ENCODE data around the gene MICALL1. TPM values are rescaled to one million over a fixed set of nuclear protein-coding genes. Genes with fewer than 3 reads are reported as not detected.
"Not testable (repeated sequence)": the region's sequence is repeated elsewhere in the genome, so short reads cannot be mapped to it uniquely, and the experiment has no call there.

The MICALL1 gene
- total RNA-seq, 1 donor from 2014 or later = 9.5 TPM

- no peak for ATAC-seq
- no peak for DNase-seq (ENCODE audit: low spot score)
Observed at GRCh38 chr22:37926771-37927636, 20.9 kb downstream of the MICALL1 start.

DNA sequence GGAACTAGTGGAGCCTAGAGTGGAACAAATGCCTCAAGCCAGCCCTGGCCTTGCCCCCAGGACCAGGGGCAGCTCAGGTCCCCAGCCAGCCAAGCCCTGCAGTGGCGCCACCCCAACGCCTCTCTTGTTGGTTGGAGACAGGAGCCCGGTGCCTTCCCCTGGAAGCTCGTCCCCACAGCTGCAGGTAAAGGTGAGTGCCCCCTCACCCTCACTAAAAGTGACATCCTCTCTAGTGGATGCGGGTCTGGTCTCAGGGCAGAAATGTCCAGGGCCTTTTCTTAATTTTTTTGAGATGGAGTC is 21.5 kb downstream of the MICALL1 start:
- no peak for ATAC-seq

DNA sequence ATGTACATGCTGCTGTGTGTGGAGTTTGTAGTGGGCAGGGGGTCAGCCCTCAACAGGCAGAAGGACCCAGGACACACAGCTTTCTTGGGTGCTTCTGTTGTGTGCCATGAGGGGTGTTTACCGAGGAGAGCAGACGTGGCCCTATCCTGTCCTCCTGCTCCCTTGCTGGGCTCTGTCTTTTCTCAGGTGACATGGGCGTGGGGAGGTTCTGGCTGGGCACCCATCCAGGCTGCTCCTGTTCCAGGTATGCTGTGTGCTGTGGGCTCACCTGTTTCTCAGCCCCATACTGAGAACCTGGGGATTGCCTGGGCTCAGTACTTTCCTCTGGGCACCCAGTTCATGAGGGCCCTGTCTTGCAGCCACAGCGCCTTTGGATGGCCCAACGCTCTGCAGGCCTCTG is 23.3 kb downstream of the MICALL1 start:
- no peak for ATAC-seq
- no peak for DNase-seq (ENCODE audit: low spot score)

More for the DNA sequence above, 21.5 kb downstream of the MICALL1 start:
- no peak for DNase-seq (ENCODE audit: low spot score)

GRCh38 chr22:37930270-37930951 is 24.3 kb downstream of the MICALL1 start:
- DNase-seq (ENCODE audit: low spot score) = no peak
- peak; percentile 45 for ATAC-seq

DNA sequence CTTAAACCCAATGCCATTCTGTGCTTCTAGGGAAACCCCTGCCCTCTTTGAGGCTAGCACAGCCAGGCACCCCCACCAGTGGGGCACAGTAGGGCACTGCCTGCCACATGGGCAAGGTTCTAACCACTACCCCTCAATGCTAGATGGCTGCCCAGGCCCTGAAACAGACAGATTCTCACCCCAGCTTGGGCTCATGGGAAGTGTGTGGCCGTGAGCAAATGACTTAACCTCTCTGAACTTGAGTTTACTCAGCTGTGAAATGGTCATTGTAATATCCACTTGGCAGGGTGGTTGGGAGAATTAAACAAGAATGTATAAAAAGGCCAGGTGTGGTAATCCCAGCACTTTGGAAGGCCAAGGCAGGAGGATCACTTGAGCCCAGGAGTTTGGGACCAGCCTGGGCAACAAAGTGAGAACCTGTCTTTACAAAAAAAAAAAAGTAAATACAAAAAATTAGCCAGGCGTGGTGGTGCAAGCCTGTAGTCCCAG is 24.9 kb downstream of the MICALL1 start:
- ATAC-seq = no peak
- no peak for DNase-seq (ENCODE audit: low spot score)

DNA sequence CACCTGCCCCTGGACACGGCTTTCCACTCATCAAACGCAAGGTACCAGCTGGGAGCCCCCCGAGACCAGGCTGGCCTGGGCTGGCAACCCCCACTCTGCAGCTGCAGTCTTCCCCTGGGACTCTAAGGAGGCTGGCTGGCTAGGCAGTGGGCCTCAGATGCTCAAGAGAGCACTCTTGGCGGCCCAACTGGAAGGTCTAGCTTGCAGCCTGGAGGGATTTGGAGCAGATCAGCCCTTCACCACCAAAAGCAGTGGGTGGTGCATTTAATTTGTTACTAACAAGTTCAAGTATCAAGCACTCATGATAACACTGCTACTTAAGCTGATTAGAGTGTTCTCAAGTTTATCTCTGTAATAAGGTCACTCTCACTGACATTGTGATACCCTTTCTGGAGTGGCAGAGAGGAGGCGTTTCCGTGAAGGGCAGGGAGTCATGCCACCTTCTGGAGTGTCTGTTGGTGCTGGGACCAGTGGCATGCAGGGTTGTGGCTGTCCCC is 25.8 kb downstream of the MICALL1 start:
- no peak for ATAC-seq
- DNase-seq (ENCODE audit: low spot score) = no peak

DNA sequence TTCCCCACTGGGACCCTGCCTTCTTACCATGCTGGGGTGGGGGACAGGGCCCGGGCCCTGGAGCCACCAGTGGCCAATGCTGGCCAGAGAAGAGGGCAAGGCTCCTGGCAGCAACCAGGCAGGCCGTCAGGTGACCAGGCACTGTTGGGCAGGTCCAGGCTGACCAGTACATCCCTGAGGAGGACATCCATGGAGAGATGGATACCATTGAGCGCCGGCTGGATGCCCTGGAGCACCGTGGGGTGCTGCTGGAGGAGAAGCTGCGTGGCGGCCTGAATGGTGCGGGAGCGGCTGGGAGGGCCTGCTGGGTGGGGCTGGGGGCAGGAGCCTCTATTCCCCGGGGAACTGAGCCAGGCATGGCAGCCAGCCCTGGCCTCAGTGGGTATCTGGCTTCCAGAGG is 26.3 kb downstream of the MICALL1 start:
- ATAC-seq = no peak

GRCh38 chr22:37932821-37933578 is 26.9 kb downstream of the MICALL1 start:
- ATAC-seq (no peak), DNase-seq (ENCODE audit: low spot score) (no peak)

More for the DNA sequence above, 26.3 kb downstream of the MICALL1 start:
- DNase-seq (ENCODE audit: low spot score) = no peak

DNA sequence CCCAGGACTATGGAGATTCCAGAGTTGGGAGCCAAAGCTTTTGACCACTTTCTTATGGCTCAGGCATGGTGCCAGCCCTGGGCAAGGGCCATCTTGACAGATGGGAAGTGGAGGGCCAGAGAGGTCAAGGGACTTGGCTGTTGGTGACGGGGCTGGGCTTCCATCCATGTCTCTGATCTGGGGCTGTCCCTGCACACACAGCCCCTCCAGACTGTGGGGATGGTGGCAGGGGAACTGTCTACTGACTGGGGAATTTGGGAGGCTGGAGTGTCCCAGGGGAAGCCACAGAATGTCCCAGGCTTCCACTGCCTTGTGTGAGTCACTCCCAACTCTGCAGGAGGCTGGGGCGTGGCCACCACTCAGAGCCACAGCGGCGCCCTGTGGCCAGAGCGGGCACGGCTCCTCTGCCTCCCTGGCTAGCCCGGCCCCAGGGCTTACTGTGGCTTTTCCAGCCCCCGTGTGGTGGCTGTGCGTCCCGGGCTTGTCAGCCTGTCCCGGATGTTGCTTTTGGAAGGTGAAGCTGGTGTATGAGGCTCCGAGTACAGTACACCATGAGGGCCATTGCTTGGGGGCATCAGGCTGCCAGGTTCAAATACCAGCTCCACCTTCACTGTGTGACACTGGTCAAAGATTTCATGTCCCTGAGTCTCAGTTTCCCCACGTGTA is 27.7 kb downstream of the MICALL1 start:
- DNase-seq (ENCODE audit: low spot score) (peak; percentile 88), ATAC-seq (peak; percentile 98)

DNA sequence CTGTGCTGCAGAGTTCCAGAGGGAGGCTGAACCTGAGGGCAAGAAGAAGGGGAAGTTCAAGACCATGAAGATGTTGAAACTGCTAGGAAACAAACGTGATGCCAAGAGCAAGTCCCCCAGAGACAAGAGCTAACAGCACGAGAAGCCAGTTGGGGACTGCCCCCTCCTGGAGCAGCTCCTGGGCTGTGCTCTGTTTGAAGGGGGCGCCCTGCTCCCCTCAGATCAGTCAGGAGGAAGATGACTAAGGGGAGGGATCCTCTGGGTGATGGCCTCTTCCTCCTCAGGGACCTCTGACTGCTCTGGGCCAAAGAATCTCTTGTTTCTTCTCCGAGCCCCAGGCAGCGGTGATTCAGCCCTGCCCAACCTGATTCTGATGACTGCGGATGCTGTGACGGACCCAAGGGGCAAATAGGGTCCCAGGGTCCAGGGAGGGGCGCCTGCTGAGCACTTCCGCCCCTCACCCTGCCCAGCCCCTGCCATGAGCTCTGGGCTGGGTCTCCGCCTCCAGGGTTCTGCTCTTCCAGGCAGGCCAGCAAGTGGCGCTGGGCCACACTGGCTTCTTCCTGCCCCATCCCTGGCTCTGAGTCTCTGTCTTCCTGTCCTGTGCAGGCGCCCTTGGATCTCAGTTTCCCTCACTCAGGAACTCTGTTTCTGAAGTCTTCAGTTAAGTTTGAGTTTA is 34.7 kb downstream of the MICALL1 start:
- no peak for DNase-seq (ENCODE audit: low spot score)
- ATAC-seq = peak; percentile 19

DNA sequence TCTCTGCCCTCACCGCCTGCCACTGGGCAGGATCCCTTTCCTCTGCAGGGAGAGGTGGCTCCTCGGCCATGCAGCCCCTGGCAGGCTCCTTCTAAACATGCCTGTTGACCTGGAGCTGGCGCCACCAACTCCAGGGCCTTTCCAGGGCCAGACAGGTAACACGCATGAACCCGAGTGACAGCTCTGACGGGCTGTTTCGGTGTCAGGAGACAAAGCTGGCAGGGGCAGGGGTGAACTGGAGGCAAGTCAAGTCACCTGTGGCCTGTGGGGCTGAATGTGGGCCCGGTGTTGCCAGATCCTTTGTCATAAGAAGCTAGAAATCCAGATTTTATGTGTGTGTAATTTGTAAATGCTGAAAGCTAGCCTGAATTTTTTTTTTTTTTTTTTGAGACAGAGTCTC is 36.0 kb downstream of the MICALL1 start:
- no peak for ATAC-seq
- DNase-seq (ENCODE audit: low spot score) = no peak

- no peak for DNase-seq (ENCODE audit: low spot score)
- ATAC-seq = no peak
Observed at GRCh38 chr22:37943136-37943824, 37.2 kb downstream of the MICALL1 start.

- DNase-seq (ENCODE audit: low spot score) = no peak
- no peak for ATAC-seq
Observed at GRCh38 chr22:37943825-37944198, 37.7 kb downstream of the MICALL1 start.

GRCh38 chr22:37944423-37944822 is 38.3 kb downstream of the MICALL1 start:
- DNase-seq (ENCODE audit: low spot score); ATAC-seq: not testable (repeated sequence)

- not testable (repeated sequence) for ATAC-seq; DNase-seq (ENCODE audit: low spot score)
Observed at GRCh38 chr22:37947142-37947795, 41.2 kb downstream of the MICALL1 start.

GRCh38 chr22:37951305-37951704 is 45.2 kb downstream of the MICALL1 start:
- ATAC-seq (no peak), DNase-seq (ENCODE audit: low spot score) (no peak)

GRCh38 chr22:37952629-37953028 is 46.5 kb downstream of the MICALL1 start:
- peak; percentile 14 for ATAC-seq
- not testable (repeated sequence) for DNase-seq (ENCODE audit: low spot score)

- ATAC-seq (peak; percentile 70), DNase-seq (ENCODE audit: low spot score) (no peak)
Observed at GRCh38 chr22:37953062-37953436, 47.0 kb downstream of the MICALL1 start.

All from left lobe of liver (tissue), 2 donors.